ENCODE data around the gene NDUFB10.
"Not testable (repeated sequence)": the region's sequence is repeated elsewhere in the genome, so short reads cannot be mapped to it uniquely, and the experiment has no call there.

Gene NDUFB10

DNA sequence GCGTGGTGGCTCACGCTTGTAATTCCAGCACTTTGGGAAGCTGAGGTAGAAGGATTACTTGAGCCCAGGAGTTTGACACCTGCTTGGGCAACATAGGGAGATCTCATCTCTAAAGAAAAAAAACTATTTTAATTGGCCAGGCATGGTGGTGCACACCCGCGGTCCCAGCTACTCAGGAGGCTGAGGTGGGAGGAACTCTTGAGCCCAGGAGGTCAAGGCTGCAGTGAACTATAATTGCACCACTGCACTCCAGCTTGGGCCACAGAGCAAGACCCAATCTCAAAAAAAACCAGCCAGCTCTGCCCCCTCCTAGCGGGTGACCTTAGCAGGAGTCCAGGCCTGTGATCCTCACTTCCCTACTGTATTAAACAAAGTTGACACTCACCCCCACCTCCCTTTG lies 35.2 kb upstream of the NDUFB10 start:
- DNase-seq (ENCODE audit: low read depth): no peak

DNA sequence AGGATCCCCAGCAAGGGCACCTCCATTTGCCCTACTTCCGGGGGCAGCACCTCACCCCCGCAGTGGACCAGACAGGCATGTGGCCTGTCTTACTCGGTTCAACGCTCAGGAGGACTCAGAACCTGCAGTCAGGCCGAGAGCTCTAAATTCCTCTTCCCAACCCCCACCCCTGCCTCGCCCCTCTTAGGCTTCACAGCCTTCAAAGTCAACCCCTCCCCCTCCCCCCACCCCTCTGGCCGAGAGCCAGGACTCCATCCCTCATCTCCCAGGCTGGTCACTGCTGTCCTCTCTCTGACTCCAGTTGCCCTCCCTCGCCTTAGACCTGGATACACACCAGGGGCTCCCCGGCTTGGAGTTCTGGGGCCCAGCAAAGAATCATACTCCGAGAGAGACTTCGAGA lies 33.1 kb upstream of the NDUFB10 start:
- no peak for DNase-seq (ENCODE audit: low read depth)

GRCh38 chr16:1929105-1929504 lies 30.2 kb upstream of the NDUFB10 start:
- DNase-seq (ENCODE audit: low read depth): no peak

GRCh38 chr16:1929578-1930337 lies 29.6 kb upstream of the NDUFB10 start:
- DNase-seq (ENCODE audit: low read depth): peak; percentile 60

- DNase-seq (ENCODE audit: low read depth): no peak
Observed at GRCh38 chr16:1930338-1930720, 29.0 kb upstream of the NDUFB10 start.

GRCh38 chr16:1932050-1933028 lies 27.0 kb upstream of the NDUFB10 start:
- no peak for DNase-seq (ENCODE audit: low read depth)

DNA sequence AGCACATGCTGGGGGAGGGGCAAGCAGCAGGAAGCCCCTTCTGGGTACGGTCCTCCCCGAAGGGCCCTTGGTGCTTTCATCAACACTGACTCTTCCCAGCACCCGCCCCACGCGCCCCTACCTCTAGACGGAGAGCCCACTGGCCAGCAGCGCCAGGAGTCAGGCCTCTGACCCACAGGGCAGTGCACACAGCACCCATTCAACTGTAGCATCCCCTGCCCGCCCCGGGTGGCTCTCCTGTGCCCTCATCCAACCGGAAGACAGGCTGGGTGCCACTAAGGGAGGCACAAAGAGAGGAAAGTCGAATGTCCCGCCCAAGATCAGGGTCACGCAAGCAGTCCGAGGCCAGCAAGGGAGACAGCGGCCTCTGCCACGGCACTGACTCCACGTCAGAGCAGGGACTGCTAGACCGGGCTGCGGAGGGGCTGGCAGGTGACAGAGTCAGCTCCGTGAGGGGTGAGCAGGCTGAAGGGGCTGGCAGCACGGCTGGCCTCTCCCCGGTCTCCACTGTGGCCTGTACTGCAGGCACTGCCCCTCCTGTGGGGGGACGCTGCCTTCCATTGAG lies 26.2 kb upstream of the NDUFB10 start:
- DNase-seq (ENCODE audit: low read depth): no peak

GRCh38 chr16:1936945-1937479 lies 22.3 kb upstream of the NDUFB10 start:
- DNase-seq (ENCODE audit: low read depth): no peak

- DNase-seq (ENCODE audit: low read depth): no peak
Observed at GRCh38 chr16:1938316-1938715, 21.0 kb upstream of the NDUFB10 start.

- no peak for DNase-seq (ENCODE audit: low read depth)
Observed at GRCh38 chr16:1938910-1939309, 20.4 kb upstream of the NDUFB10 start.

- DNase-seq (ENCODE audit: low read depth): not testable (repeated sequence)
Observed at GRCh38 chr16:1939833-1940232, 19.5 kb upstream of the NDUFB10 start.

- DNase-seq (ENCODE audit: low read depth): no peak
Observed at GRCh38 chr16:1940273-1941161, 18.8 kb upstream of the NDUFB10 start.

GRCh38 chr16:1941162-1942046 lies 17.9 kb upstream of the NDUFB10 start:
- DNase-seq (ENCODE audit: low read depth): no peak

DNA sequence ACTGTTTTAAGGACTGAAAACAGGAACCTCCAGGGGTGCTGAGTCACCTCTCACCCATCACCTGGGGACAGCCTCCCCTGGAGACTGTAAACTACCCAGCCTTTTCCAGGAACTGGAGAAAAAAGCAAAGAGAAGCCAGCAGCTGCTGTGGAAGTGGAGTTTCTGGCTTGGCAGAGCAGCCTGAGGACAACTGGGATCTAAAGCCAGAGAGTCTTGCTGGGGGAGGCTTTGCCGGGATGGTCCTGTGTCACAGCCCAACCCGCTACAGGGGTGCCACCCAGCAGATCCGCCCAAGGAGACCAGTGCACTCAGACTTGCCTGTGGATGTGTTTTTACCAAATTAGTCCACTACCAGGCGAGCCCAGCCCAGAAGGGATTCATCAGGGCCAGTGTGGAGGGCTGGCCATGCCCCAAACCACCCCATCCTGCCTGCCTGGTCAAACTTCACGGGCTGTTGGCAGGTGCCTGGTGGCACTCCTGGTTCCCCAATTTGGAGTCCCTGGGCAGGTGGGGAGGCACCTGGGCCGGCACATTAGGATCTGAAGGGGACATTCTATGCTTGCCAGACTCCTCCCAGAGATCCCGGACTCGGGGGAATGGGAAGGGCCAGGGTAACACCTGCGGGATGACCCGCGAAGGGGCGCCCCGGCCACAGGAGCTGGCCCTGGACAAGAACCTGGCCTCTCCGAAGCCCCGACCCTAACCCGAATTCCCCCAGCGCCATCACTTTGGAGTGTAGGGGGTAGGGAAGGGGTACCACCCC lies 17.1 kb upstream of the NDUFB10 start:
- DNase-seq (ENCODE audit: low read depth): no peak

GRCh38 chr16:1942810-1943726 lies 16.3 kb upstream of the NDUFB10 start, which contains the start of gene MSRB1:
Gene MSRB1, minus strand, starts transcription at chr16:1943199. Its CDS starts 43 bp downstream, at chr16:1943156.
- peak; percentile 98 for DNase-seq (ENCODE audit: low read depth)

DNA sequence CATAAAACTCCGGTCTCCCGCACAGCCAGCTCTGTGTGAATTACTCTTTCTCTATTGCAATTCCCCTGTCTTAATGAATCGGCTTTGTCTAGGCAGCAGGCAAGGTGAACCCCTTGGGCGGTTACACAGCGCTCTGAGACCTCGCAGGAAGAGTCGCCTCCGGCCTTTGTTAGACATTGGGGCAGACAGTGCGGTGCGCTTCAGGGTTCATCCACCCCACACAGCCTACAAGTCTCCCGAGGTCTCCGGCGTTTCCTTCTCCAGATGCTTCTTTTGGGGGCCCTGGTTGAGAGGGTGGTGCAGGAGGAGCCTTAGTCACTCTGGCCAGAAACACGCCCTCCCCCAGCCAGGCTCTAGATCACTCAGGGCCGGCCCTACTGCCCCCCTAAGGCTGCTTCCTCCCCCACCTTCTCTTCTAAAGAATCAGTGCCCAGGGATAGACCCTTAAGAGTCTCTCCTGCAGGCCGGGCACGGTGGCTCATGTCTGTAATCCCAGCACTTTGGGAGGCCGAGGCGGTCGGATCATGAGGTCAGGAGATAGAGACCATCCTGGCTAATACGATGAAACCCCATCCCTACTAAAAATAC lies 14.6 kb upstream of the NDUFB10 start:
- no peak for DNase-seq (ENCODE audit: low read depth)

DNA sequence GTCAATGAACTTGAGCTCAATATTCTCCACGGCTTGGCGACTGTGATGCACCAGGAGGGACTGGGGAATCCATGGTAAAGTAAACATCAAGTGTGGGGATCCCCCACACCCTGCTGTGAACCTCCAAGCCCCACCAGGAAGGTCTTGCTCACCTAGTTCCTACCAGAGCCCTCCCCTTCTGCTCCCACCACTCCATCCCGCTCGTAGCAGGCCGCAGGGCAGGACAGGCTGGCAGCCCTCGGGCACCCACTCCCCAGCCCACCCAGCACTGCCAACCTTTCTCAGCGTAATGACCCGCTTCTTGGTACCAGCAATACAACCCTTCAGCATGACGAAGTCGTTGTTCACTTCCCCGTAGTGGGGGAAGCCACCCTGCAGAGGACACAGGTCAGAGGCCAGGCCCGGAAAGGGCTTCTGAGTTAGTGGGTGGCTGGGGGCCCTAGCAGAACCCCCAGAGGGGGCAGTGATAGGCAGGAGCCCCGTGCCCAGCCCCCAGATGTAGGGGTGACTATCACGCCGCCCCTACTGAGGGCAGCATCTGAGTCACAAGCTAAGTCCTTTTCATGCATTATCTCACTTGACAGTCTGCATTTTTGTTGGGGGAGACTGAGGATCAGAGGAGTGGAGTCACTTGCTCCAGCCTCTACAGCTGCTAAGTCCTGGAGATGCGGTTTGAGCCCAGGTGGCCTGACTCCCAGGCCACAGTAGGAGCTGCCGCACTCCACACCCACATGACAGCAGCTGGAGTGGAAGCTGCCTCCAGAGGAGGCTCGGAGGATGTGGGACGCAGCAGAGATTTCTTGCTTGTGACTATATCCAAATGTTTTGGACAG lies 13.6 kb upstream of the NDUFB10 start:
- DNase-seq (ENCODE audit: low read depth): no peak

All from fibroblast of the conjunctiva (primary cell).